Activated naive CD8-positive, alpha-beta T cell treated with anti-CD3 and anti-CD28 coated beads for 36 hours (primary cell): ENCODE data around the gene JAKMIP1. TPM values are rescaled to one million over a fixed set of nuclear protein-coding genes. Genes with fewer than 3 reads are reported as not detected.

Source experiments
- DNase-seq: peaks from one replicate; pipeline ENCODE4 v3.0.0; 2021
- H3K27ac Mint-ChIP-seq: one replicate; pipeline ENCODE4 v1.8.0; 2022; ENCODE audit warnings: mild to moderate bottlenecking, moderate library complexity, mixed read lengths
- H3K27me3 Mint-ChIP-seq: one replicate; pipeline ENCODE4 v1.8.0; 2022; ENCODE audit warnings: mild to moderate bottlenecking, mixed read lengths
- H3K36me3 Mint-ChIP-seq: one replicate; pipeline ENCODE4 v1.8.0; 2021; ENCODE audit warnings: mild to moderate bottlenecking, mixed read lengths
- H3K4me1 Mint-ChIP-seq: one replicate; pipeline ENCODE4 v1.8.0; 2021; ENCODE audit warnings: mixed read lengths
- H3K4me3 Mint-ChIP-seq: one replicate; pipeline ENCODE4 v1.8.0; 2022; ENCODE audit warnings: mild to moderate bottlenecking, moderate library complexity, mixed read lengths
- H3K9me3 Mint-ChIP-seq: one replicate; pipeline ENCODE4 v1.8.0; 2022; ENCODE audit warnings: mixed read lengths
- total RNA-seq, 2 experiments: library from RNA; stranded (reverse); gene quantifications; one replicate each; pipeline ENCODE4 v1.2.3, GENCODE V29; 2021

JAKMIP1 gene
- total RNA-seq, 2 experiments from 2014 or later, result 1.0 to 1.6 TPM

GRCh38 chr4:6120361-6120760 is 80.0 kb downstream of the JAKMIP1 start:
- Mint-ChIP-seq H3K27me3 (peaks cover 10% of the 10 kb centered on the region), H3K4me3 (no peak overlapping the region), H3K36me3 (no peaks in the 10 kb centered on the region), H3K27ac (no peak overlapping the region), H3K9me3 (no peaks in the 10 kb centered on the region), H3K4me1 (no peaks in the 10 kb centered on the region)
- no peak for DNase-seq

DNA sequence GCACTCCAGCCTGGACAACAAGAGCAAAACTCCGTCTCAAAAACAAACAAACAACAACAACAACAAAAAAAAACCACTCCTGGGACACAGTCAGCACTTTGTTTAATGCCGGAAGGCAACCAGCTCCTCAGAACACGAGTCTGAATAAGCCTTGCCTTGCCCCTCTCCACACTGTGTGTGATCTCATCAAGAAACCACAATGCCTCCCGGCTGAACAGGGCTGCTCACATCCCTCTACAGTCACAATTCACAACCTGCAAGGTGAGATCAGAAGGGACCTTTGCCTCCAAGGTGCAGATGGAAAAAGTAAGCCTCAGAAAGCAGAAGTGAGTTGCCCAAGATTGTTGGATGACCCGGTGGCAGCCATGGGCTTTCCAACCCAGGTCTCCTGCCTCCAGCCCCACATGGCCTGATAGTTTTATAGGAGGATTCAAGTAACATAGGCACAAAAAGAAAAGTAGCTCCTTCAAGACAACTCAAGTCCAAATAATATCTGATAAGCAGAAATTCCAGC is 80.8 kb downstream of the JAKMIP1 start:
- no peaks in the 10 kb centered on the region for H3K9me3 Mint-ChIP-seq
- no peak overlapping the region for H3K27ac Mint-ChIP-seq
- H3K4me3 Mint-ChIP-seq, result no peak overlapping the region
- H3K36me3 Mint-ChIP-seq, result no peaks in the 10 kb centered on the region
- peaks cover 10% of the 10 kb centered on the region for H3K27me3 Mint-ChIP-seq
- DNase-seq, result no peak
- H3K4me1 Mint-ChIP-seq, result no peaks in the 10 kb centered on the region

- DNase-seq, result no peak
- H3K27ac Mint-ChIP-seq, result no peak overlapping the region
- H3K27me3 Mint-ChIP-seq, result peaks cover 10% of the 10 kb centered on the region
- H3K4me1 Mint-ChIP-seq, result no peaks in the 10 kb centered on the region
- H3K9me3 Mint-ChIP-seq, result no peaks in the 10 kb centered on the region
- H3K4me3 Mint-ChIP-seq, result no peak overlapping the region
- H3K36me3 Mint-ChIP-seq, result no peaks in the 10 kb centered on the region
These were observed 82.1 kb downstream of the JAKMIP1 start for GRCh38 chr4:6118201-6118600.

- H3K27ac Mint-ChIP-seq, result no peak overlapping the region
- no peak overlapping the region for H3K4me3 Mint-ChIP-seq
- no peak for DNase-seq
- no peaks in the 10 kb centered on the region for H3K9me3 Mint-ChIP-seq
- H3K4me1 Mint-ChIP-seq, result no peaks in the 10 kb centered on the region
- H3K27me3 Mint-ChIP-seq, result peaks cover 10% of the 10 kb centered on the region
- H3K36me3 Mint-ChIP-seq, result no peaks in the 10 kb centered on the region
These were observed 83.6 kb downstream of the JAKMIP1 start for GRCh38 chr4:6116696-6117285.

DNA sequence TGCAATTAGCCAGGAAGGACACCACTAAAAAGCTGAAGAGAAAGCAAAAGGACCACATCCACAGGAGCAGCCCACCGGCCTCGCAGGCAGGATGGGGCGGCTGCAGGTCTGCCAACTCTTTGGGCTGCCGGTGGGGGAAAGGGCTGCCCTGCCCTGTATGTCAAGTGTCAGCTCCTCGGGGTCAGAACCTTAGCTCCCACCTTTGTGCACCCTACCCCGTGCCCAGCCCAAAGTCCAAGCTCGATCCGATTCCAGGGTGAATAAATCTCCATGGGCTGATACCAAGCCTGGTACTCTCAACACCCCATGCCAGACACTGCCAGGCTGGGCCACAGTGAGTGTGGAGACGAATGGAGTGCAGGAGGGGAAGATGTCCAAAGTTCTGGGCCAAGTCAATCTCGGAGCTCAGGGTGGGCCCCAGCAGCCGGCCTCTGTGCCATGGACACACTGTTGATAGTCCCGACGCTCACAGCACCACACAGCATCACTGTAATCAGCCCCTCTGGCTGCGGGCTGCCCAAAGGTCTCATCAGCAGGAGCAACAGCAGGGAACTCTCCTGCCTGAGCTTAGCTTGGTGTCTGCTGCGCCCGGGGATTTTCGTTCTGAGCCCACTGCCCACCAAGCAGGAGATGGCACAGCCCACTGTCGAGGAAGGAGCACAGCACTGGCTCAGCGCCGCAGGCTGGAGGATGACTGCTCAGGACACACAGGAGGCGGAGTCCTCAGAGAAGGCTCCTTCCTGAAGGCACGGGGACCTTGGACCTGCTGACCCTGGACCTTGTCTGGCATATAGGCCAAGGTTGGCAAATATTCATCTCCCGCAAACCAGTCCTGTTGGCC is 84.4 kb downstream of the JAKMIP1 start:
- DNase-seq, result no peak
- H3K4me1 Mint-ChIP-seq, result no peaks in the 10 kb centered on the region
- no peak overlapping the region for H3K4me3 Mint-ChIP-seq
- no peaks in the 10 kb centered on the region for H3K9me3 Mint-ChIP-seq
- H3K27me3 Mint-ChIP-seq, result peaks cover 10% of the 10 kb centered on the region
- H3K27ac Mint-ChIP-seq, result no peak overlapping the region
- no peaks in the 10 kb centered on the region for H3K36me3 Mint-ChIP-seq

- Mint-ChIP-seq H3K27ac (no peak overlapping the region), H3K9me3 (no peaks in the 10 kb centered on the region), H3K36me3 (no peaks in the 10 kb centered on the region), H3K4me3 (no peak overlapping the region), H3K4me1 (no peaks in the 10 kb centered on the region), H3K27me3 (peaks cover 10% of the 10 kb centered on the region)
- no peak for DNase-seq
These were observed 85.0 kb downstream of the JAKMIP1 start for GRCh38 chr4:6115342-6115741.

GRCh38 chr4:6114601-6115000 is 85.7 kb downstream of the JAKMIP1 start:
- Mint-ChIP-seq H3K4me3 (no peak overlapping the region), H3K27ac (no peak overlapping the region), H3K36me3 (no peaks in the 10 kb centered on the region), H3K27me3 (peaks cover 10% of the 10 kb centered on the region), H3K9me3 (no peaks in the 10 kb centered on the region), H3K4me1 (no peaks in the 10 kb centered on the region)
- no peak for DNase-seq

DNA sequence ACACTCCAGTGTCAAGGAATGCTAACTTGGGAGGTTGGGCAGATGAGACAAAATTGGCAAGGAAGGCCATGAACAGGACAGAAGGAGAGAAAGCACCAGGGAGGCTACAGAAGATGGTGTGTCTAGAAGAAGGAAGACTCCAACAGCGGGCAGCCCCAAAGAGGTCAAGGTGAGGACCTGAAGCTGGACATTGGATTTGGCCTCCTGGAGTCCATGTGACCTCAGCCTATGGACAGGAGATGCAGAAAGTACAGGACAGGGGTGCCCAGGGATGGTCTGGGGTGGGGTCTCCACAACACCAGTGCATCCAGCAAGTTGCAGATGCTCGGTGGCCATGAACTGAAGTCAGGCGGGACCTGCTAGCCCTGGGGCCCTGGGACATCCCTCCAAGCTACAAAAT is 86.2 kb downstream of the JAKMIP1 start:
- Mint-ChIP-seq H3K4me1 (no peaks in the 10 kb centered on the region), H3K9me3 (no peaks in the 10 kb centered on the region), H3K4me3 (no peak overlapping the region), H3K27ac (no peak overlapping the region), H3K27me3 (peaks cover 10% of the 10 kb centered on the region), H3K36me3 (no peaks in the 10 kb centered on the region)
- DNase-seq, result no peak

- Mint-ChIP-seq H3K9me3 (no peaks in the 10 kb centered on the region), H3K36me3 (no peaks in the 10 kb centered on the region), H3K27me3 (peaks cover 13% of the 10 kb centered on the region), H3K4me3 (no peak overlapping the region), H3K4me1 (no peaks in the 10 kb centered on the region), H3K27ac (no peak overlapping the region)
- DNase-seq, result no peak
These were observed 86.7 kb downstream of the JAKMIP1 start for GRCh38 chr4:6113641-6114040.

- Mint-ChIP-seq H3K36me3 (no peaks in the 10 kb centered on the region), H3K4me3 (no peak overlapping the region), H3K27ac (no peak overlapping the region), H3K4me1 (no peaks in the 10 kb centered on the region), H3K27me3 (peaks cover 15% of the 10 kb centered on the region), H3K9me3 (no peaks in the 10 kb centered on the region)
- no peak for DNase-seq
These were observed 87.6 kb downstream of the JAKMIP1 start for GRCh38 chr4:6112606-6113290.

GRCh38 chr4:6111354-6111960 is 88.9 kb downstream of the JAKMIP1 start:
- Mint-ChIP-seq H3K27me3 (peaks cover 10% of the 10 kb centered on the region), H3K36me3 (no peaks in the 10 kb centered on the region), H3K27ac (no peak overlapping the region), H3K4me1 (no peaks in the 10 kb centered on the region), H3K9me3 (no peaks in the 10 kb centered on the region), H3K4me3 (no peak overlapping the region)
- no peak for DNase-seq

GRCh38 chr4:6110681-6111353 is 89.5 kb downstream of the JAKMIP1 start:
- Mint-ChIP-seq H3K27me3 (peaks cover 13% of the 10 kb centered on the region), H3K27ac (no peak overlapping the region), H3K9me3 (no peaks in the 10 kb centered on the region), H3K4me1 (no peaks in the 10 kb centered on the region), H3K4me3 (no peak overlapping the region), H3K36me3 (no peaks in the 10 kb centered on the region)
- no peak for DNase-seq

- no peaks in the 10 kb centered on the region for H3K4me1 Mint-ChIP-seq
- no peak overlapping the region for H3K4me3 Mint-ChIP-seq
- no peak for DNase-seq
- no peaks in the 10 kb centered on the region for H3K36me3 Mint-ChIP-seq
- peaks cover 13% of the 10 kb centered on the region for H3K27me3 Mint-ChIP-seq
- no peak overlapping the region for H3K27ac Mint-ChIP-seq
- H3K9me3 Mint-ChIP-seq, result no peaks in the 10 kb centered on the region
These were observed 90.3 kb downstream of the JAKMIP1 start for GRCh38 chr4:6109842-6110560.

- peaks cover 13% of the 10 kb centered on the region for H3K27me3 Mint-ChIP-seq
- H3K4me3 Mint-ChIP-seq, result no peak overlapping the region
- H3K36me3 Mint-ChIP-seq, result no peaks in the 10 kb centered on the region
- H3K9me3 Mint-ChIP-seq, result no peaks in the 10 kb centered on the region
- H3K4me1 Mint-ChIP-seq, result no peaks in the 10 kb centered on the region
- H3K27ac Mint-ChIP-seq, result no peak overlapping the region
- no peak for DNase-seq
These were observed 92.5 kb downstream of the JAKMIP1 start for GRCh38 chr4:6107886-6108285.
